GM12878 (cell line): ENCODE results near the gene RPS28. TPM values are rescaled to one million over a fixed set of nuclear protein-coding genes. Genes with fewer than 3 reads are reported as not detected.
"Not testable (repeated sequence)": the region's sequence is repeated elsewhere in the genome, so short reads cannot be mapped to it uniquely, and the experiment has no call there.

Experiments used
- ATAC-seq: fragments of 200-7000 bp; cut with Tn5 transposase; 3 replicates; pipeline ENCODE4 v1.9.1; 2020; ENCODE audit warnings: mild to moderate bottlenecking, moderate library complexity
- BruUV-seq: library from RNA; stranded (reverse); fragments of 400-500 nt; replicated peaks from 2 replicates; lab custom pipeline; 2021; lab: Mats Ljungman, UMichigan
- CTCF ChIA-PET: fragments of 300-600 bp; sonication (Branson Sonifier 250); formaldehyde crosslinking; extraction: SDS; loops from one replicate; lab custom pipeline; 2021; ENCODE audit warnings: inconsistent platforms; lab: Yijun Ruan, JAX
- POLR2A ChIA-PET: fragments of 350-600 bp; formaldehyde crosslinking; extraction: SDS; loops from one replicate; lab custom pipeline; 2021; ENCODE audit warnings: inconsistent platforms; lab: Charles Lee
- RAD21 ChIA-PET: fragments of 300-600 bp; sonication (Branson Sonifier 250); formaldehyde crosslinking; loops from one replicate; lab custom pipeline; 2023; ENCODE audit warnings: antibody characterized with exemption; ENCODE audit not compliant: unreplicated experiment; lab: Charles Lee
- SMC1A ChIA-PET: fragments of 300-600 bp; sonication (Branson Sonifier 250); formaldehyde crosslinking; loops from one replicate; lab custom pipeline; 2023; ENCODE audit not compliant: unreplicated experiment, uncharacterized antibody; lab: Charles Lee
- DNase-seq: peaks from one replicate; pipeline ENCODE4 v3.0.0-alpha.2; 2011; ENCODE audit warnings: low read depth, low spot score
- FAIRE-seq: peaks from 3 replicates; lab custom pipeline; 2011; peaks lifted over from hg19 to GRCh38; lab: Jason Lieb, UNC
- H2AFZ ChIP-seq: 2 replicates; pipeline ENCODE4 v1.6.0; 2011; ENCODE audit warnings: low read depth, low read length, control low read depth; ENCODE audit not compliant: control insufficient read depth
- H3K27ac ChIP-seq: 2 replicates; pipeline ENCODE4 v1.5.1; 2011; ENCODE audit warnings: control low read depth; ENCODE audit not compliant: control insufficient read depth, insufficient read depth
- H3K27me3 ChIP-seq, 2 experiments: replicated peaks in 1 of 2; 2 replicates each; pipeline versions ENCODE4 v1.6.0 to v1.6.1; 2011; ENCODE audit warnings: low read length in 1 of 2; ENCODE audit not compliant: control insufficient read depth in 2 of 2, insufficient read depth in 2 of 2
- H3K36me3 ChIP-seq, 2 experiments: 2 replicates each; pipeline ENCODE4 v1.5.1; 2011; ENCODE audit warnings: low read length in 1 of 2; ENCODE audit not compliant: control insufficient read depth in 2 of 2, insufficient read depth in 2 of 2
- H3K4me1 ChIP-seq: 2 replicates; pipeline ENCODE4 v1.6.1; 2011; ENCODE audit warnings: mild to moderate bottlenecking, low read length, moderate library complexity, mixed read lengths; ENCODE audit not compliant: control insufficient read depth, insufficient read depth
- H3K4me2 ChIP-seq: 2 replicates; pipeline ENCODE4 v1.6.0; 2011; ENCODE audit warnings: control low read depth; ENCODE audit not compliant: control insufficient read depth, insufficient read depth
- H3K4me3 ChIP-seq: fragments of 200-600 bp; sonication (generic); 2 replicates; pipeline ENCODE4 v1.5.1; 2016
- H3K79me2 ChIP-seq: 2 replicates; pipeline ENCODE4 v1.6.0; 2011; ENCODE audit warnings: low read length; ENCODE audit not compliant: control insufficient read depth, insufficient read depth
- H3K9ac ChIP-seq: 2 replicates; pipeline ENCODE4 v1.8.0; 2011; ENCODE audit warnings: low read length, control low read depth, mixed read lengths; ENCODE audit not compliant: control insufficient read depth, insufficient read depth
- H3K9me3 ChIP-seq: replicated peaks from 3 replicates; pipeline ENCODE4 v1.5.1; 2011; ENCODE audit warnings: mild to moderate bottlenecking, low read length; ENCODE audit not compliant: control insufficient read depth, insufficient read depth
- H4K20me1 ChIP-seq: 2 replicates; pipeline ENCODE4 v1.6.0; 2011; ENCODE audit not compliant: control insufficient read depth, insufficient read depth
- ATF3 ChIP-seq: IDR thresholded peaks from 2 replicates; pipeline ENCODE4 v1.6.1; 2011; ENCODE audit warnings: low read depth, mild to moderate bottlenecking, low read length, moderate library complexity, borderline replicate concordance; ENCODE audit errors: extremely low read depth
- CHD1 ChIP-seq: IDR thresholded peaks from 2 replicates; pipeline ENCODE4 v1.6.1; 2012; ENCODE audit warnings: low read depth, low read length, improper control_type of control experiment
- HDAC2 ChIP-seq: fragments of 200-600 bp; sonication (generic); IDR thresholded peaks from 2 replicates; pipeline ENCODE4 v1.6.1; 2017
- NKRF ChIP-seq: fragments of 450-650 bp; conservative IDR thresholded peaks from 2 replicates; pipeline ENCODE4 v1.6.1; 2017; ENCODE audit warnings: mild to moderate bottlenecking, moderate library complexity
- NR2C1 ChIP-seq: fragments of 450-650 bp; IDR thresholded peaks from 2 replicates; pipeline ENCODE4 v1.6.1; 2017; ENCODE audit warnings: antibody characterized with exemption, mild to moderate bottlenecking, moderate library complexity
- POLR2AphosphoS5 ChIP-seq: IDR thresholded peaks from 2 replicates; pipeline ENCODE4 v1.6.1; 2011; ENCODE audit warnings: mild to moderate bottlenecking, low read length, inconsistent platforms
- TCF12 ChIP-seq: IDR thresholded peaks from 2 replicates; pipeline ENCODE4 v1.6.1; 2011; ENCODE audit warnings: low read depth, mild to moderate bottlenecking, low read length
- ZBTB4 ChIP-seq: fragments of 450-650 bp; formaldehyde crosslinking; IDR thresholded peaks from 2 replicates; pipeline ENCODE4 v1.4.0; 2022; ENCODE audit warnings: mild to moderate bottlenecking, moderate library complexity
- WGBS: methylation state at CpG from one replicate; pipeline ENCODE4 v1.1.6; 2016; ENCODE audit warnings: low lambda C conversion rate; ENCODE audit not compliant: insufficient replicate concordance, insufficient coverage; ENCODE audit errors: missing lambda C conversion rate; 5-methylcytosine and 5-hydroxymethylcytosine counted together
- in situ Hi-C: fragments of 300-500 bp; cut with MboI; formaldehyde crosslinking; loops from 9 replicates; pipeline ENCODE4 v1.14.3; 2018; ENCODE audit warnings: mixed read lengths
- intact Hi-C: fragments of 100-400 bp; cut with micrococcal nuclease; formaldehyde crosslinking; loops from one replicate; pipeline ENCODE4 v1.14.2; 2022; ENCODE audit not compliant: unreplicated experiment
- polyA plus RNA-seq, 11 experiments: library from polyadenylated mRNA; depleted of rRNA in 4 of 11; unstranded in 6 of 11; stranded (reverse) in 5 of 11; fragments of >200 nt; fragmentation: Nextera tagmentation in 4 of 11; fragmentation: Illumina TruSeq in 1 of 11; extraction: Ambion mirVana in 4 of 11; extraction: Trizol in 1 of 11; gene quantifications; 1 replicate in 1 of 11; 2 replicates in 10 of 11; pipeline versions ENCODE4 v1.2.1 to v1.2.3, GENCODE V29; 2011 to 2016; ENCODE audit warnings: inconsistent platforms in 2 of 11, missing spikeins in 2 of 11, low read depth in 1 of 11
- total RNA-seq, 4 experiments: library from RNA; depleted of rRNA in 3 of 4; stranded (reverse); fragments of >200 nt in 3 of 4; fragmentation: Illumina TruSeq in 1 of 4; extraction: Trizol in 1 of 4; gene quantifications; 2 replicates each; pipeline versions ENCODE4 v1.2.1 to v1.2.3, GENCODE V29; 2013 to 2021

Gene RPS28
- total and polyA plus RNA-seq, 10 of the 15 experiments (the other 5 are each of a cell fraction or from before 2014, with no cell fraction given), result 422 to 3,905 (median 1,580) TPM

GRCh38 chr19:8352134-8352827 lies 31.0 kb downstream of the RPS28 start:
- FAIRE-seq (no peak), ATAC-seq (no peak), DNase-seq (no peak)
- Histone ChIP-seq H3K9ac (no peak overlapping the region), H3K4me1 (no peaks in the 10 kb centered on the region), H3K4me2 (no peak overlapping the region), H2AFZ (no peak overlapping the region), H3K27me3 (no peaks in the 10 kb centered on the region), H4K20me1 (no peaks in the 10 kb centered on the region), H3K36me3 (no peaks in the 10 kb centered on the region), H3K27ac (no peak overlapping the region), H3K9me3 (no peaks in the 10 kb centered on the region; the same call in 2 of the 3 replicates), H3K4me3 (no peak overlapping the region), H3K79me2 (no peaks in the 10 kb centered on the region)
- RAD21 ChIA-PET, result interaction anchor here (0.9 to 1.7 kb wide), 3 partner anchors 9 to 234 kb away, joined by 3 read pairs; partner anchors contain the start of gene MARCHF2
- SMC1A ChIA-PET, result no interaction called here
- no TSS peak for BruUV-seq
- POLR2A ChIA-PET, result interaction anchor here (0.5 to 0.7 kb wide), 2 partner anchors 95 to 170 kb away, joined by 4 to 6 read pairs; no protein-coding TSS in a partner anchor
- intact Hi-C loops (loop anchor here (5.0 kb wide), 1 partner anchor 230 kb away; no protein-coding TSS in a partner anchor), in situ Hi-C loops (no loop called here)
- TF ChIP-seq ATF3 (no peak), TCF12 (no peak), ZBTB4 (CRISPR knock-in tag) (no peak), NKRF (no peak), CHD1 (no peak), NR2C1 (no peak), HDAC2 (no peak), POLR2AphosphoS5 (no peak)
- CTCF ChIA-PET, result interaction anchor here (1.2 to 4.1 kb wide), 8 partner anchors 10 to 226 kb away, joined by 3 to 29 read pairs (median 8); partner anchors contain the start of genes ANGPTL4, HNRNPM, MARCHF2 and MYO1F
- 14% methylated on average over 5 of the region's 10 CpGs for WGBS

GRCh38 chr19:8352845-8353244 lies 31.5 kb downstream of the RPS28 start:
- H3K79me2 ChIP-seq, SMC1A ChIA-PET, H3K27ac ChIP-seq, H3K9me3 ChIP-seq, ATAC-seq, H2AFZ ChIP-seq, H4K20me1 ChIP-seq, H3K4me1 ChIP-seq, in situ Hi-C loops, BruUV-seq, H3K9ac ChIP-seq, H3K27me3 ChIP-seq, H3K36me3 ChIP-seq, FAIRE-seq, H3K4me3 ChIP-seq, H3K4me2 ChIP-seq, DNase-seq: not testable (repeated sequence)
- intact Hi-C loops, result loop anchor here (5.0 kb wide), 1 partner anchor 229 kb away; no protein-coding TSS in a partner anchor
- ChIA-PET POLR2A (interaction anchor here (0.5 to 0.7 kb wide), 2 partner anchors 94 to 171 kb away, joined by 4 to 6 read pairs; no protein-coding TSS in a partner anchor), CTCF (interaction anchor here (1.2 to 4.1 kb wide), 10 partner anchors 10 to 289 kb away, joined by 3 to 29 read pairs (median 6); partner anchors contain the start of genes ANGPTL4, HNRNPM, MARCHF2 and MYO1F), RAD21 (interaction anchor here (0.9 to 1.7 kb wide), 2 partner anchors 60 to 234 kb away, joined by 3 read pairs; partner anchors contain the start of gene MARCHF2)
- WGBS, result 46% methylated on average over 5 of the region's 5 CpGs
